IPS-18a (cell line): ENCODE measurements around the gene GNAQ.

ENCODE experiments used
- H3K27ac ChIP-seq: one replicate; pipeline ENCODE4 v1.5.1; 2013; ENCODE audit warnings: low read length
- H3K27me3 ChIP-seq: one replicate; pipeline ENCODE4 v1.6.1; 2013; ENCODE audit warnings: mild to moderate bottlenecking, low read length; ENCODE audit not compliant: control insufficient read depth, insufficient read depth
- H3K36me3 ChIP-seq: one replicate; pipeline ENCODE4 v1.6.1; 2013; ENCODE audit warnings: low read depth, low read length; ENCODE audit not compliant: control insufficient read depth
- H3K4me1 ChIP-seq: one replicate; pipeline ENCODE4 v1.6.1; 2013; ENCODE audit warnings: low read depth, low read length; ENCODE audit not compliant: control insufficient read depth
- H3K4me3 ChIP-seq: one replicate; pipeline ENCODE4 v1.5.1; 2013; ENCODE audit warnings: low read length
- H3K9ac ChIP-seq: one replicate; pipeline ENCODE4 v1.6.1; 2013; ENCODE audit warnings: mild to moderate bottlenecking, low read length, moderate library complexity
- H3K9me3 ChIP-seq: one replicate; pipeline ENCODE4 v1.6.1; 2013; ENCODE audit warnings: low read depth, low read length; ENCODE audit not compliant: control insufficient read depth

The GNAQ gene

DNA sequence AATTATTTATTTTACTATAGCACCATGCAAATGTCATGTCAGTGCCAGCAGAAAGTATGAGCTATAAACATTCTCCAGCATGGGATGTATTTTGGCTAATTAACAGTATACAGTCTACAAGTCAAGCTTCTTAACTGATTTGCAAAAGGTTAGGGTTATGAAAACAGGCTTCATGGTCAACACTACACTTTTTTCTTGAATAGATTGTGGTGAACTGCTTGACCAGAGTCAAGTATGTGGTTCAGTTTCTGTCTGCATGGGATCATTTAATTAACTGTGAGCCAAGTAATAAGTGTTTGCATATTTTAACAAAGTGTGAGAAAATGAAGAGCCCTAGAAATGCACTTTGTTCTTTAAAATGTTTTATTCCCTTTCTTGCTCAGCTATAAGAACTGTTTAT, 14.5 kb upstream of the GNAQ start:
- Histone ChIP-seq H3K9ac (no peak overlapping the region), H3K36me3 (no peaks in the 10 kb centered on the region), H3K27ac (no peak overlapping the region), H3K4me3 (no peak overlapping the region), H3K9me3 (no peaks in the 10 kb centered on the region), H3K27me3 (no peaks in the 10 kb centered on the region), H3K4me1 (peaks cover 3% of the 10 kb centered on the region)

DNA sequence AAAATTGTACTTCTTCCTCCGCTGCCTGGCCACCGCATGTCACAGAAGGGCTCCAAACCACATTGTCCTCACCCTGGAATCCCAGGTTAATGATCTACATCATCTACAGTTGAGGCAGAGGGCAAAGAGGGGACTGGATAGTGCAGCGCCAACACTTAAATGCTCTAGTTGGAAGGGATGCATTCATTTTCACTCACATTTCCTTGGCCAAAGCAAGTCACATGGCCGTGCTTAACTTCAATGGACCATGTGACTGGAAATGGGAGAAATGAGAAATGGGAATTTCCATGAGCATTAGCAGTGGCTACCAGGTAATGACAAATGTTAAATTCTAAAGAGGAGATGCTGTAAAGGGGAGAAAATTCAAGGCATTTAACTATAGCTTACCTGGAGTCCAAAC, 13.3 kb upstream of the GNAQ start:
- H3K27me3 ChIP-seq: no peaks in the 10 kb centered on the region
- no peak overlapping the region for H3K4me3 ChIP-seq
- H3K4me1 ChIP-seq: peaks cover 3% of the 10 kb centered on the region
- H3K27ac ChIP-seq: no peak overlapping the region
- H3K9ac ChIP-seq: no peak overlapping the region
- H3K36me3 ChIP-seq: no peaks in the 10 kb centered on the region
- no peaks in the 10 kb centered on the region for H3K9me3 ChIP-seq

- Histone ChIP-seq H3K9me3 (no peaks in the 10 kb centered on the region), H3K4me3 (no peak overlapping the region), H3K9ac (no peak overlapping the region), H3K4me1 (peaks cover 3% of the 10 kb centered on the region), H3K27ac (no peak overlapping the region), H3K36me3 (no peaks in the 10 kb centered on the region), H3K27me3 (no peaks in the 10 kb centered on the region)
These were observed 12.6 kb upstream of the GNAQ start for GRCh38 chr9:78044189-78044588.

DNA sequence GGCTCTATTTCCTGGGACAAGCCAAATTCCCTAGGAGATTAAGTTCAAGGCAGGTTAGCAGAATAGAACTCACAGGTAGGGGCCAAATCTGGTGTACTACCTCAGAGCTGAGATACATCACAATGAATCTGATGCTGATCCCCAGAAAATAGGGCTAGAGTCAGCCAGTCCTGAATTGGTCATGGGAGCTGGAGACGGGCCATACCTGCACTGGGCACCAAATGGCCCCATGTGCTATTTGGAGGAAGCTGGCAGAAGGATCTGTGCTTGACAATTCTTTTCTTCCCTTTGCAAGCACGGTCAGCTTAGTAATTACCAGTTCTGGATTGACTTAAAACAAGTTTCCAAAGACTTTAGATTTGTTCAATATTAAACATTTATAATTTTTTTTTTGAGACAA, 10.4 kb upstream of the GNAQ start:
- no peak overlapping the region for H3K27ac ChIP-seq
- H3K9me3 ChIP-seq: no peaks in the 10 kb centered on the region
- H3K4me3 ChIP-seq: no peak overlapping the region
- H3K36me3 ChIP-seq: no peaks in the 10 kb centered on the region
- no peaks in the 10 kb centered on the region for H3K27me3 ChIP-seq
- peaks cover 3% of the 10 kb centered on the region for H3K4me1 ChIP-seq
- H3K9ac ChIP-seq: no peak overlapping the region

DNA sequence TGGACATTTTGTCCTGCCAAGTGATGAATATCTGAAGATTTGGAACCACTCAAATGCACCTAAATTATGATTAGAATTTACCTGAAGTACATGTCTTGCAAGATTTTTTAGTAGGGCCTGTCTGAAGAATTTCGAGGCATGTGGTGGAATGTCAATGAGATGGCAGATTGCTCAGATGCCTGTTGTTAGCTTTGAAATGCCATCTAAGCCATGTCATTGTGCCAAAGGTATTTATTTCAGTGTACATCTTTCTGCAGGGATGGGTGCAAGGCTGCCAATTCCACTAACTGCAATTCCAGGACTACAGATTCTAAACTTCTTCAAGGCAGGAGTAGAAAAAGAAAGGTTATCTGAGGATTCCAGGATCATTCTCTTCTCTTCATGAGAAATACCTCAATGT, 9.1 kb upstream of the GNAQ start:
- no peaks in the 10 kb centered on the region for H3K27me3 ChIP-seq
- H3K36me3 ChIP-seq: no peaks in the 10 kb centered on the region
- H3K9me3 ChIP-seq: no peaks in the 10 kb centered on the region

GRCh38 chr9:78038620-78039300, 7.1 kb upstream of the GNAQ start:
- H3K9me3 ChIP-seq: no peaks in the 10 kb centered on the region
- no peaks in the 10 kb centered on the region for H3K27me3 ChIP-seq
- no peaks in the 10 kb centered on the region for H3K36me3 ChIP-seq
- no peak overlapping the region for H3K9ac ChIP-seq
- H3K27ac ChIP-seq: no peak overlapping the region
- H3K4me1 ChIP-seq: no peaks in the 10 kb centered on the region
- no peak overlapping the region for H3K4me3 ChIP-seq

More for the DNA sequence above, 9.1 kb upstream of the GNAQ start:
- Histone ChIP-seq H3K4me3 (no peak overlapping the region), H3K27ac (no peak overlapping the region), H3K9ac (no peak overlapping the region), H3K4me1 (peaks cover 3% of the 10 kb centered on the region)

- Histone ChIP-seq H3K9ac (no peak overlapping the region), H3K27me3 (no peaks in the 10 kb centered on the region), H3K27ac (no peak overlapping the region), H3K36me3 (no peaks in the 10 kb centered on the region), H3K4me3 (no peak overlapping the region), H3K9me3 (no peaks in the 10 kb centered on the region), H3K4me1 (peaks cover 6% of the 10 kb centered on the region)
These were observed 3.9 kb upstream of the GNAQ start for GRCh38 chr9:78035383-78035993.

DNA sequence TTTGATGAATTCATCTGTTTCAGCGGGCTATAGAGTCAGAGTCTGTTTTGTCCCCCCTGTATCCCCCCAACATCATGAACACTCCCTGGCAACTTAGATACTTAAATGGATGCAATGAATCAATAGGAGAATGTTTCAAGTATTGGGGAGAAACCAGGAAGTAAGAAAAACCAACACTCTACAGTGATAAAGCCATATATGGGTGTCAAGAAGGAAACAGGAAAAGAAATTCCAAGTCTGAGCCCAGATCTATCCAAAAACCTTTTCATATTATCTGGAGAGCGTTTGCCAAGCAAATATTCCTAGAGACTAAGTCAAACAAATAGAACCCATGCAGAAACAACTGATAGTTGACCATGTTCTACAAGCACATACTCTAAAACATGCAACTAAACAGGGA, 2.3 kb upstream of the GNAQ start:
- Histone ChIP-seq H3K4me1 (peaks cover 16% of the 10 kb centered on the region), H3K36me3 (no peaks in the 10 kb centered on the region), H3K9ac (no peak overlapping the region), H3K27ac (no peak overlapping the region), H3K4me3 (no peak overlapping the region), H3K9me3 (no peaks in the 10 kb centered on the region), H3K27me3 (no peaks in the 10 kb centered on the region)

DNA sequence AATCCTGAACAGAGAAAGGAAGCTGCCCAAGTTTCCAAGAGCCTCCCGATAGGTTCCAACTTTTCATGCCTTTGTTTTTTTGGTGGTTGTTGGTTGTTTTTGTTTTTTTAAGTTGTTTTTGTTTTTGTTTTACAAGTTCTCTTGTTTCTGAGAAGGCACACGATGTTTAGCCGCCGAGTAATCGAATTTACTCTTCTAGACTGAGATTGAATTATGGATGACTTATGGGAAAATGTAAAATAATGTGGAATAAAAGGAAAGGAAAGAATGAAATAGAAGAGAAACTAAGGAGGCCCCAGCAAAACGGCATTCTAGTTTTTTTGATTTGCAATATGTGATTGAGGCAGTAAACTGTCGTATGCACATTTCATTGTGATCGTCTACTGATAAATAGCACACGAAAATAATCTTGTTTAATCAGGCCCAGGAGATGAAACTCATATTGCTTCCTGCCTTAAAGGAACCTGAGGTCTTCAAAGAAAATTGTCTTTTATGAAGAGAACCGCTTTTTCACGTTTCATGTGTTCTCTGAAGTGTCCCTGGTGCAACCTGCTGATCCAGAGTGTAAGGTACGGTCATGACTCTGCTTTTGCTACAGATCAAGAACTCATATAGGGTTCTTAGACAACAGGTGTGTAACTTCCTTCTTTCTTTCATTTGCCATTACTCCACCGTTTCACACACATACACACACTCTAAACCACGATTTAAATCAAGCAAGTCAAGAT, 1.3 kb upstream of the GNAQ start:
- H3K4me3 ChIP-seq: peak overlapping the region; percentile 91
- H3K9me3 ChIP-seq: no peaks in the 10 kb centered on the region
- peak overlapping the region; percentile 56 for H3K9ac ChIP-seq
- peak overlapping the region; percentile 75 for H3K27ac ChIP-seq
- no peaks in the 10 kb centered on the region for H3K27me3 ChIP-seq
- H3K36me3 ChIP-seq: no peaks in the 10 kb centered on the region
- H3K4me1 ChIP-seq: peaks cover 23% of the 10 kb centered on the region

DNA sequence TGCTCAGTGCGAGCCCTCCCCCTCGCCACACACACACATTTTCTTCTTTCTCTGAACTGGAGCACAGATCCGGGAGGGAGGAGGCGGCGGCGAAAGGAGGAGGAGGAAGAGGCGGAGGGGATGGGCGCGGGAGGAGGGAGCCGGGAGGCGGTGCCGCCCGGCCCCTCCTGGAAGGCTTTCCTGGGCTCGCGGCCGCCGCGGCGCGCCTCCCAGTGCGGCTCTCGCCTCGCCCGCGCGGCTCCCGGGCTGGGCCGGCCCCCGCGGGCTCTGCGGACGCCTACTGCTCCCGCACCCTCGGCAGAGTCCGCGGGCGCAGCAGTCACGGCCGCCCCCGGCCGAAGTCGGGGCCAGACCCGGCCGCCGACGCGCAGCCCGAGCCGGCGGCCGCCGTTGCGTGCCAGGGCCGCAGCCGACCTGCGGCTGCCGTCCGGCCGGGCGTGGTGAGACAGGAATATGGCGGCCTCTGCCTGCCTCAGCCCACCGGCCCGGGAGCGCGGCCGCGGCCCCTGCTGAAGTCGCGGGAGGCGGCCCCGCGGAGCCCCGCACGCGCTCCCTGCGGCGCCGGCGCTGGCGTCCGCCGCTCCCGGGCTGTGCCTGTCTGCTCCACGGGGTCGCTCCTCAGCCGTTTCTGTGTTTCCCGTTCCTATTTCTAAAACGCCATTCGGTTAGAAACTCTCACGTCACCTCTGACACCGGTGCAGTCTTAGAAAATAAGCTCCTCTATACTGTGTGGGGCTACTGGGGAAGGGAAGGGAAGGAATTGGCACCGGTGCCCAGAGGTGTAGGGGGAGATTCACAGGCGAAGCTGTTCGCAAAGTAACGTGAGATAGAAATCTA, 500 bp upstream of the GNAQ start:
- Histone ChIP-seq H3K9me3 (no peaks in the 10 kb centered on the region), H3K36me3 (no peaks in the 10 kb centered on the region), H3K4me3 (peak overlapping the region; percentile 91), H3K27me3 (no peaks in the 10 kb centered on the region), H3K9ac (peak overlapping the region; percentile 56), H3K4me1 (peaks cover 27% of the 10 kb centered on the region), H3K27ac (peak overlapping the region; percentile 75)
